ENCODE measurements around the gene SHROOM2.

DNA sequence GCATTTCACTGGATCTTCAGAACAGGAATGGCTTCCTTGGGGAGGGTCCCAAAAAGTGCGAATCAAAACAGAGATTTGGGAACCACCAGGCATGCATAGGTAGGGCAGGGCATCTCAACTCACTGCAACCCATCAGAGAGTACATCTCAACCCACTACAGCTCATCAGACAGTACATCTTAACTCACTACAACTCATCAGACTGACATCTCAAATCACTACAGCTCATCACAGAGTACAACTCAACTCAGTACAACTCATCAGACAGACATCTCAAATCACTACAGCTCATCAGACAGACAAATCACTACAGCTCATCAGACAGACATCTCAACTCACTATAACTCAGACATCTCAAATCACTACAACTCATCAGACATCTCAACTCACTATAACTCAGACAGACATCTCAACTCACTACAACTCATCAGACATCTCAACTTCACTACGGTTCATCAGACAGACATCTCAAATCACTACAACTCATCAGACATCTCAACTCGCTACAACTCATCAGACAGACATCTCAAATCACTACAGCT, 133.5 kb downstream of the SHROOM2 start:
- TF ChIP-seq, protein P1, sequence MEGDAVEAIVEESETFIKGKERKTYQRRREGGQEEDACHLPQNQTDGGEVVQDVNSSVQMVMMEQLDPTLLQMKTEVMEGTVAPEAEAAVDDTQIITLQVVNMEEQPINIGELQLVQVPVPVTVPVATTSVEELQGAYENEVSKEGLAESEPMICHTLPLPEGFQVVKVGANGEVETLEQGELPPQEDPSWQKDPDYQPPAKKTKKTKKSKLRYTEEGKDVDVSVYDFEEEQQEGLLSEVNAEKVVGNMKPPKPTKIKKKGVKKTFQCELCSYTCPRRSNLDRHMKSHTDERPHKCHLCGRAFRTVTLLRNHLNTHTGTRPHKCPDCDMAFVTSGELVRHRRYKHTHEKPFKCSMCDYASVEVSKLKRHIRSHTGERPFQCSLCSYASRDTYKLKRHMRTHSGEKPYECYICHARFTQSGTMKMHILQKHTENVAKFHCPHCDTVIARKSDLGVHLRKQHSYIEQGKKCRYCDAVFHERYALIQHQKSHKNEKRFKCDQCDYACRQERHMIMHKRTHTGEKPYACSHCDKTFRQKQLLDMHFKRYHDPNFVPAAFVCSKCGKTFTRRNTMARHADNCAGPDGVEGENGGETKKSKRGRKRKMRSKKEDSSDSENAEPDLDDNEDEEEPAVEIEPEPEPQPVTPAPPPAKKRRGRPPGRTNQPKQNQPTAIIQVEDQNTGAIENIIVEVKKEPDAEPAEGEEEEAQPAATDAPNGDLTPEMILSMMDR (IDR thresholded peaks at IDR 0.05): no peak
- no peak for TF ChIP-seq POLR2AphosphoS5 (IDR thresholded peaks at IDR 0.05)
